IMR-90 (cell line): Measurements from ENCODE around the gene TAGAP. TPM values are rescaled to one million over a fixed set of nuclear protein-coding genes. Genes with fewer than 3 reads are reported as not detected.

Experiments
- ATAC-seq: fragments of 200-7000 bp; cut with Tn5 transposase; 2 replicates; pipeline ENCODE4 v1.9.1; 2020; ENCODE audit warnings: low read depth, mild to moderate bottlenecking, moderate library complexity
- BruUV-seq: library from RNA; stranded (reverse); fragments of 400-500 nt; replicated peaks from 2 replicates; lab custom pipeline; 2021; lab: Mats Ljungman, UMichigan
- CTCF ChIA-PET: fragments of 300-600 bp; formaldehyde crosslinking; extraction: SDS; loops from one replicate; lab custom pipeline; 2021; ENCODE audit warnings: antibody characterized with exemption; lab: Yijun Ruan, JAX
- POLR2A ChIA-PET: fragments of 300-600 bp; sonication (Branson Sonifier 250); formaldehyde crosslinking; loops from one replicate; lab custom pipeline; 2022; ENCODE audit warnings: antibody characterized with exemption; ENCODE audit not compliant: unreplicated experiment; lab: Charles Lee
- DNase-seq: peaks from one replicate; pipeline ENCODE4 v3.0.0; 2013
- H2AFZ ChIP-seq: replicated peaks from 2 replicates; pipeline ENCODE3; 2013; ENCODE audit warnings: low read length, mild to moderate bottlenecking; ENCODE audit not compliant: poor library complexity
- H2AK5ac ChIP-seq: 2 replicates; pipeline ENCODE4 v1.6.1; 2013; ENCODE audit warnings: low read depth, low read length, inconsistent platforms
- H2AK9ac ChIP-seq: replicated peaks from 2 replicates; pipeline ENCODE3; 2013; ENCODE audit warnings: mild to moderate bottlenecking, low read depth, low read length, moderate library complexity; ENCODE audit not compliant: poor library complexity
- H2BK120ac ChIP-seq: 2 replicates; pipeline ENCODE4 v1.6.1; 2013; ENCODE audit warnings: low read depth, low read length, inconsistent platforms
- H2BK15ac ChIP-seq: 3 replicates; pipeline ENCODE4 v1.6.1; 2013; ENCODE audit warnings: low read depth, low read length, inconsistent platforms
- H2BK20ac ChIP-seq: 2 replicates; pipeline ENCODE4 v1.6.1; 2013; ENCODE audit warnings: low read depth, mild to moderate bottlenecking, inconsistent platforms, low read length, moderate library complexity
- H2BK5ac ChIP-seq: 2 replicates; pipeline ENCODE4 v1.6.1; 2013; ENCODE audit warnings: mild to moderate bottlenecking, low read depth, low read length, inconsistent platforms; ENCODE audit not compliant: poor library complexity, severe bottlenecking
- H3K14ac ChIP-seq: replicated peaks from 2 replicates; pipeline ENCODE4 v1.6.1; 2013; ENCODE audit warnings: low read depth, low read length, inconsistent platforms
- H3K18ac ChIP-seq: 2 replicates; pipeline ENCODE4 v1.6.1; 2013; ENCODE audit warnings: low read depth, low read length, control low read depth
- H3K23ac ChIP-seq: 2 replicates; pipeline ENCODE4 v1.6.1; 2013; ENCODE audit warnings: low read depth, low read length, inconsistent platforms
- H3K27ac ChIP-seq: 2 replicates; pipeline ENCODE4 v1.5.1; 2013; ENCODE audit warnings: mild to moderate bottlenecking, control low read depth, low read length; ENCODE audit not compliant: insufficient read depth
- H3K27me3 ChIP-seq: 2 replicates; pipeline ENCODE4 v1.6.1; 2013; ENCODE audit warnings: low read length; ENCODE audit not compliant: control insufficient read depth, insufficient read depth
- H3K36me3 ChIP-seq: 2 replicates; pipeline ENCODE4 v1.6.1; 2013; ENCODE audit warnings: low read length, mixed read lengths; ENCODE audit not compliant: control insufficient read depth, insufficient read depth
- H3K4ac ChIP-seq: 2 replicates; pipeline ENCODE4 v1.6.1; 2013; ENCODE audit warnings: low read depth, low read length, inconsistent platforms
- H3K4me1 ChIP-seq: 2 replicates; pipeline ENCODE4 v1.6.1; 2013; ENCODE audit warnings: low read length, mixed read lengths; ENCODE audit not compliant: control insufficient read depth, insufficient read depth
- H3K4me2 ChIP-seq: 2 replicates; pipeline ENCODE4 v1.6.1; 2013; ENCODE audit warnings: low read depth, mild to moderate bottlenecking, control low read depth, low read length, moderate library complexity
- H3K4me3 ChIP-seq: 2 replicates; pipeline ENCODE4 v1.5.1; 2013; ENCODE audit warnings: low read depth, mild to moderate bottlenecking, control low read depth, low read length, moderate library complexity; ENCODE audit not compliant: insufficient read depth
- H3K56ac ChIP-seq: 2 replicates; pipeline ENCODE4 v1.6.1; 2013; ENCODE audit warnings: low read length, inconsistent platforms; ENCODE audit not compliant: insufficient read depth; ENCODE audit errors: extremely low read depth
- H3K79me1 ChIP-seq, 2 experiments: 2 replicates each; pipeline ENCODE4 v1.6.1; 2013; ENCODE audit warnings: low read length in 2 of 2, inconsistent platforms in 1 of 2, low read depth in 1 of 2
- H3K9ac ChIP-seq: 2 replicates; pipeline ENCODE4 v1.6.1; 2013; ENCODE audit warnings: low read depth, low read length, control low read depth
- H3K9me1 ChIP-seq: 2 replicates; pipeline ENCODE4 v1.6.1; 2013; ENCODE audit warnings: low read length, inconsistent platforms; ENCODE audit not compliant: insufficient read depth
- H3K9me3 ChIP-seq: 2 replicates; pipeline ENCODE4 v1.6.1; 2013; ENCODE audit warnings: low read length; ENCODE audit not compliant: control insufficient read depth, insufficient read depth
- H4K20me1 ChIP-seq: 2 replicates; pipeline ENCODE4 v1.6.1; 2013; ENCODE audit warnings: low read length, inconsistent platforms; ENCODE audit not compliant: insufficient read depth
- H4K5ac ChIP-seq: 2 replicates; pipeline ENCODE4 v1.6.1; 2013; ENCODE audit warnings: mild to moderate bottlenecking, low read depth, low read length, control low read depth
- H4K8ac ChIP-seq, 2 experiments: 2 replicates each; pipeline ENCODE4 v1.6.1; 2013; ENCODE audit warnings: low read depth in 2 of 2, low read length in 2 of 2, control low read depth in 1 of 2, inconsistent platforms in 1 of 2
- H4K91ac ChIP-seq: 2 replicates; pipeline ENCODE4 v1.6.1; 2013; ENCODE audit warnings: low read depth, low read length, inconsistent platforms; ENCODE audit not compliant: insufficient read depth
- BHLHE40 ChIP-seq: fragments of 150-350 bp; IDR thresholded peaks from 2 replicates; pipeline ENCODE4 v1.6.1; 2016; ENCODE audit warnings: mild to moderate bottlenecking, low read depth, low read length
- CEBPB ChIP-seq: IDR thresholded peaks from 2 replicates; pipeline ENCODE4 v1.6.1; 2012; ENCODE audit warnings: low read depth, low read length, improper control_type of control experiment
- CHD1 ChIP-seq: IDR thresholded peaks from 2 replicates; pipeline ENCODE4 v1.6.1; 2012; ENCODE audit warnings: low read depth, low read length, improper control_type of control experiment
- FOS ChIP-seq: fragments of 150-350 bp; IDR thresholded peaks from 2 replicates; pipeline ENCODE4 v1.6.1; 2016; ENCODE audit warnings: low read depth, low read length
- MAFK ChIP-seq: IDR thresholded peaks from 2 replicates; pipeline ENCODE4 v1.6.1; 2012; ENCODE audit warnings: low read depth, low read length, improper control_type of control experiment
- MAZ ChIP-seq: IDR thresholded peaks from 2 replicates; pipeline ENCODE4 v1.6.1; 2012; ENCODE audit warnings: low read depth, mild to moderate bottlenecking, low read length, improper control_type of control experiment, moderate library complexity, borderline replicate concordance
- MXI1 ChIP-seq: IDR thresholded peaks from 2 replicates; pipeline ENCODE4 v1.6.1; 2012; ENCODE audit warnings: low read depth, mild to moderate bottlenecking, low read length, moderate library complexity, borderline replicate concordance
- NFE2L2 ChIP-seq: fragments of 150-350 bp; IDR thresholded peaks from 2 replicates; pipeline ENCODE4 v1.6.1; 2016; ENCODE audit warnings: low read depth, mild to moderate bottlenecking, low read length
- POLR2A ChIP-seq: IDR thresholded peaks from 2 replicates; pipeline ENCODE4 v1.6.1; 2012; ENCODE audit warnings: mild to moderate bottlenecking, low read depth, low read length
- RAD21 ChIP-seq: IDR thresholded peaks from 2 replicates; pipeline ENCODE4 v1.6.1; 2012; ENCODE audit warnings: low read length, improper control_type of control experiment
- RCOR1 ChIP-seq: IDR thresholded peaks from 2 replicates; pipeline ENCODE4 v1.6.1; 2012; ENCODE audit warnings: mild to moderate bottlenecking, low read length, improper control_type of control experiment; ENCODE audit not compliant: insufficient replicate concordance
- RFX5 ChIP-seq: IDR thresholded peaks from 2 replicates; pipeline ENCODE4 v1.8.0; 2012; ENCODE audit warnings: low read depth, mild to moderate bottlenecking, low read length, moderate library complexity
- SMC3 ChIP-seq: fragments of 150-350 bp; IDR thresholded peaks from 2 replicates; pipeline ENCODE4 v1.6.1; 2016; ENCODE audit warnings: low read depth, mild to moderate bottlenecking, antibody characterized with exemption, low read length, moderate library complexity
- WGBS, 2 experiments: methylation state at CpG; one replicate each; pipeline versions ENCODE4 v1.1.5 to v1.1.7; 2013; ENCODE audit warnings: missing lambda C conversion rate in 2 of 2; ENCODE audit not compliant: insufficient read length in 1 of 2; ENCODE audit errors: extremely low coverage in 2 of 2; 5-methylcytosine and 5-hydroxymethylcytosine counted together
- dilution Hi-C: fragments of 300-500 bp; cut with HindIII; formaldehyde crosslinking; loops from one replicate; pipeline ENCODE4 v1.14.3; 2018; ENCODE audit warnings: low sequenced_read_pairs; ENCODE audit not compliant: unreplicated experiment
- in situ Hi-C: fragments of 300-500 bp; cut with MboI; formaldehyde crosslinking; loops from 3 replicates; pipeline ENCODE4 v1.14.3; 2019; ENCODE audit warnings: low sequenced_read_pairs, inconsistent platforms, mixed read lengths
- intact Hi-C: fragments of 100-400 bp; cut with micrococcal nuclease; formaldehyde crosslinking; loops from 2 replicates; pipeline ENCODE4 v1.10.0; 2022
- polyA plus RNA-seq, 3 experiments: library from polyadenylated mRNA; depleted of rRNA; stranded (reverse); fragments of >200 nt; gene quantifications; 2 replicates each; pipeline ENCODE4 v1.2.3, GENCODE V29; 2012; ENCODE audit warnings: low replicate concordance in 1 of 3
- total RNA-seq: library from RNA; depleted of rRNA; stranded (reverse); fragments of >200 nt; gene quantifications from 2 replicates; pipeline ENCODE4 v1.2.3, GENCODE V29; 2012
- TF ChIP-seq, protein P1 (sequence below): fragments of 150-350 bp; IDR thresholded peaks from 2 replicates; pipeline ENCODE4 v1.6.1; 2017; ENCODE audit warnings: mild to moderate bottlenecking, antibody characterized with exemption, low read length, low read depth
- TF ChIP-seq, protein P2 (sequence below): conservative IDR thresholded peaks from 2 replicates; pipeline ENCODE4 v1.5.1; 2012; ENCODE audit warnings: mild to moderate bottlenecking, low read depth, low read length, improper control_type of control experiment
- TF ChIP-seq, protein P3 (sequence below): fragments of 150-350 bp; IDR thresholded peaks from 2 replicates; pipeline ENCODE4 v1.6.1; 2016; ENCODE audit warnings: low read depth, mild to moderate bottlenecking, low read length, moderate library complexity, borderline replicate concordance

TAGAP gene
- total and polyA plus RNA-seq, 2 of the 4 experiments (the other 2 are of a cell fraction): not detected

DNA sequence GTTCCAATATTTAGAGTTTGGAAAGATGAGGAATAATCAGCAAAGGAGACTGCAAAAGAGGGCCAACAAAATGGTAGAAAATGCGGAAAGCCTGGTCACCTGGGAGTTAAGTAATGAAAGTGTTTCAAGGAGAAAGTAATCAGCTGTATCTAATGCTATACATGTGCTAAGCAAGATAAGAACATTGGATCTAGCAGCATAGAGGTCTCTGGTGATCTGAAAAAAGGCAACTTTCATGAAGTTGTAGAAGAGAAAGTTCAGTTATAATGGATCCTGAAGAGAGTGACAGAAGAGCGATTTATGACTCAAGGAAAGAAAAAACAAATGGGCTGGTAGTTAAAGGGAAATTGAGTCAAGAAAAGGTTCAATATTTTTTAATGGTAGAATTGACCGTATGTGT is 40.2 kb downstream of the TAGAP start:
- Histone ChIP-seq H2BK20ac (no peak overlapping the region), H3K27me3 (no peaks in the 10 kb centered on the region; the same call in 1 of the 2 replicates), H2BK5ac (no peak overlapping the region), H3K9me3 (no peaks in the 10 kb centered on the region), H3K4ac (no peak overlapping the region), H2AK5ac (no peak overlapping the region), H3K27ac (no peak overlapping the region), H2BK15ac (no peak overlapping the region), H3K9ac (no peak overlapping the region), H3K14ac (no peak overlapping the region), H3K79me1 (peaks cover 0 to 2% of the 10 kb centered on the region in 2 experiments; a peak in 1 of 4 replicates), H3K4me2 (no peak overlapping the region), H3K36me3 (no peaks in the 10 kb centered on the region), H2AFZ (no peak overlapping the region), H3K18ac (no peak overlapping the region), H3K4me3 (no peak overlapping the region), H3K4me1 (peaks cover 4% of the 10 kb centered on the region; the same call in 1 of the 2 replicates), H4K91ac (no peak overlapping the region), H3K9me1 (no peaks in the 10 kb centered on the region), H2AK9ac (no peak overlapping the region), H4K20me1 (no peaks in the 10 kb centered on the region), H4K8ac (no peak overlapping the region), H4K5ac (no peak overlapping the region), H2BK120ac (no peak overlapping the region), H3K56ac (no peak overlapping the region), H3K23ac (no peak overlapping the region)
- intact Hi-C loops: no loop called here
- in situ Hi-C loops: no loop called here
- dilution Hi-C loops: no loop called here
- no peak for DNase-seq
- ChIA-PET CTCF (no interaction called here), POLR2A (no interaction called here)
- TF ChIP-seq BHLHE40: no peak
- no peak for TF ChIP-seq RCOR1
- TF ChIP-seq RFX5: no peak
- TF ChIP-seq, protein P1, sequence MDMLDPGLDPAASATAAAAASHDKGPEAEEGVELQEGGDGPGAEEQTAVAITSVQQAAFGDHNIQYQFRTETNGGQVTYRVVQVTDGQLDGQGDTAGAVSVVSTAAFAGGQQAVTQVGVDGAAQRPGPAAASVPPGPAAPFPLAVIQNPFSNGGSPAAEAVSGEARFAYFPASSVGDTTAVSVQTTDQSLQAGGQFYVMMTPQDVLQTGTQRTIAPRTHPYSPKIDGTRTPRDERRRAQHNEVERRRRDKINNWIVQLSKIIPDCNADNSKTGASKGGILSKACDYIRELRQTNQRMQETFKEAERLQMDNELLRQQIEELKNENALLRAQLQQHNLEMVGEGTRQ: no peak
- TF ChIP-seq NFE2L2: no peak
- no peak for TF ChIP-seq MAFK
- no peak for TF ChIP-seq MXI1
- no peak for TF ChIP-seq FOS
- no peak for TF ChIP-seq CEBPB
- no peak for TF ChIP-seq SMC3
- TF ChIP-seq, protein P2, sequence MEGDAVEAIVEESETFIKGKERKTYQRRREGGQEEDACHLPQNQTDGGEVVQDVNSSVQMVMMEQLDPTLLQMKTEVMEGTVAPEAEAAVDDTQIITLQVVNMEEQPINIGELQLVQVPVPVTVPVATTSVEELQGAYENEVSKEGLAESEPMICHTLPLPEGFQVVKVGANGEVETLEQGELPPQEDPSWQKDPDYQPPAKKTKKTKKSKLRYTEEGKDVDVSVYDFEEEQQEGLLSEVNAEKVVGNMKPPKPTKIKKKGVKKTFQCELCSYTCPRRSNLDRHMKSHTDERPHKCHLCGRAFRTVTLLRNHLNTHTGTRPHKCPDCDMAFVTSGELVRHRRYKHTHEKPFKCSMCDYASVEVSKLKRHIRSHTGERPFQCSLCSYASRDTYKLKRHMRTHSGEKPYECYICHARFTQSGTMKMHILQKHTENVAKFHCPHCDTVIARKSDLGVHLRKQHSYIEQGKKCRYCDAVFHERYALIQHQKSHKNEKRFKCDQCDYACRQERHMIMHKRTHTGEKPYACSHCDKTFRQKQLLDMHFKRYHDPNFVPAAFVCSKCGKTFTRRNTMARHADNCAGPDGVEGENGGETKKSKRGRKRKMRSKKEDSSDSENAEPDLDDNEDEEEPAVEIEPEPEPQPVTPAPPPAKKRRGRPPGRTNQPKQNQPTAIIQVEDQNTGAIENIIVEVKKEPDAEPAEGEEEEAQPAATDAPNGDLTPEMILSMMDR: no peak
- TF ChIP-seq, protein P3, sequence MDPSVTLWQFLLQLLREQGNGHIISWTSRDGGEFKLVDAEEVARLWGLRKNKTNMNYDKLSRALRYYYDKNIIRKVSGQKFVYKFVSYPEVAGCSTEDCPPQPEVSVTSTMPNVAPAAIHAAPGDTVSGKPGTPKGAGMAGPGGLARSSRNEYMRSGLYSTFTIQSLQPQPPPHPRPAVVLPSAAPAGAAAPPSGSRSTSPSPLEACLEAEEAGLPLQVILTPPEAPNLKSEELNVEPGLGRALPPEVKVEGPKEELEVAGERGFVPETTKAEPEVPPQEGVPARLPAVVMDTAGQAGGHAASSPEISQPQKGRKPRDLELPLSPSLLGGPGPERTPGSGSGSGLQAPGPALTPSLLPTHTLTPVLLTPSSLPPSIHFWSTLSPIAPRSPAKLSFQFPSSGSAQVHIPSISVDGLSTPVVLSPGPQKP: no peak
- no peak for TF ChIP-seq CHD1
- TF ChIP-seq MAZ: no peak
- no peak for TF ChIP-seq RAD21
- no peak for TF ChIP-seq POLR2A
- no peak for ATAC-seq
- no TSS peak for BruUV-seq
- WGBS, 2 experiments: 67% methylated on average over 3 of the region's 3 CpGs; no CpG with 5 or more reads in 1 of the 2 experiments
